Gastrocnemius medialis (tissue), 4 donors: ENCODE measurements around the gene RPL13.

ENCODE experiments used
- CTCF ChIP-seq, 5 experiments: fragments of 450-650 bp in 3 of 5; fragments of 200-600 bp in 2 of 5; sonication (generic) in 2 of 5; IDR thresholded peaks in 4 of 5; conservative IDR thresholded peaks in 1 of 5; 1 replicate in 4 of 5; 2 replicates in 1 of 5; pipeline ENCODE4 v1.5.1; 2016 to 2019; ENCODE audit warnings: antibody characterized with exemption in 5 of 5, mild to moderate bottlenecking in 3 of 5, moderate library complexity in 3 of 5
- POLR2A ChIP-seq, 2 donors: fragments of 450-650 bp; IDR thresholded peaks; one replicate each; pipeline ENCODE4 v1.6.1; 2017; ENCODE audit warnings: antibody characterized with exemption in 2 of 2, mild to moderate bottlenecking in 2 of 2, moderate library complexity in 2 of 2

DNA sequence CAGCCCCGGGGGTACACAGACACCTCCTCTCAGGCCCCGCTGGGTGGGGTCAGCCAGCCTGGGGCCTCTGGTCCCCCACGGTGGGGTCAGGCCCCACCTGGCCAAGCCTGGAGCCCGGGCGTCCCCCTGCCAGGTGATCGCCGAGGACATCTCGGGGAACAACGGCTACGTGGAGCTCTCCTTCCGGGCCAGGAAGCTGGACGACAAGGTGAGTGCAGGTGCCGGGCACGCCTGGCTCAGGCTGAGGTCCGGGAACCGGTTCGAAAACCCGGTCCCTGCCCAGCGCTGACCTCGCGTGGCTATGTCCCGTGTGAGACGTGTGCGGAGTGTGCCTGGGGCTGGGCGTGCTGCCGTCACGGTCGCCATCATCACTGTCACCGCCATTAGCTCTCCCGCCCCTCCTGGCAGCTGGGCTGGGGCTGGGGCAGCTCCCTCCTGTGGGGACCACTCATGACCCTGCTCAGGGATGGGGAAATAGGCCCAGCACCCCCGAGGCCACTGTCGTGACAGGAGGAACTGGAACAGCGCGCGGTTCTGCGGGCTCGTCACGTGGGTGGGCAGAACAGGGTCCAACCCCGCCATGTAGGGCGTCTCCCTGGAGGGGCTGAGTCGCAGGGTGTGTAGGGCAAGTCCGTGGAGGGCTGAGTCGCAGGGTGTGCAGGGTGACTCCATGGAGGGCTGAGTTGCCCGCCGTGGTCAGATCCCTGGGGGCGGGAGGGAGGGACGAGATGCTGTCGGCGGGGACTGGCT is 23.6 kb downstream of the RPL13 start:
- no peak for TF ChIP-seq CTCF (IDR thresholded peaks at IDR 0.05 in 4 of 5, conservative IDR thresholded peaks at IDR 0.05 in 1 of 5)
- no peak for TF ChIP-seq POLR2A (IDR thresholded peaks at IDR 0.05)
